HG02588 (cell line): ENCODE measurements around the gene RALGPS2.
A peak's percentile ranks its signal among the peaks of the same experiment; 100 is the strongest.
"Not testable (repeated sequence)": the region's sequence is repeated elsewhere in the genome, so short reads cannot be mapped to it uniquely, and the experiment has no call there.

Experiments
- ATAC-seq: cut with Tn5 transposase; IDR thresholded peaks from one replicate; pipeline ENCODE4 v1.9.1; 2021; ENCODE audit warnings: mild to moderate bottlenecking, moderate library complexity; ENCODE audit not compliant: unreplicated experiment

RALGPS2 gene

DNA sequence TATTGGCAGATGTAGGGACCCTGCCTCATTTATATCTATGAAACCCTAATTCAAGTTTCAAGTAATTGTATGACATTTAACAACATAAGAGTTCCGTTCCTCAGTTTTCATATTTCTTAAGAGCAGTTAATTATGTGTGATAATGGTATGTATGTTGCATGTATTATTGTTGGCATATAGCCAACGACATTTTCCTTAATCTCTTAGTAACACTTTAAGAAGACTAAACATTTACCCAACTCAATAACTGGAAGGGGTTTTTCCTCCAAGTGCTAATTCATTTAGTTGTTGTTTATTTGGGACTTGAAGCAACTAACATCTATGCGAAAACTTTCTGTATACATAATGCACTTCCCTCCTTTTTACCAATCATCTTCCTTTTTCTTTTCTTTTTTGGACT is 1.5 kb upstream of the RALGPS2 start:
- no peak for ATAC-seq

- ATAC-seq: no peak
These were observed 692 bp upstream of the RALGPS2 start for GRCh38 chr1:178724376-178724727.

- ATAC-seq: peak; percentile 37
These were observed 532 bp downstream of the RALGPS2 start for GRCh38 chr1:178725466-178726086.

GRCh38 chr1:178726087-178726517 is 1.1 kb downstream of the RALGPS2 start:
- ATAC-seq: peak; percentile 72

GRCh38 chr1:178726545-178726944 is 1.5 kb downstream of the RALGPS2 start:
- no peak for ATAC-seq

GRCh38 chr1:178727014-178727895 is 2.2 kb downstream of the RALGPS2 start:
- no peak for ATAC-seq

DNA sequence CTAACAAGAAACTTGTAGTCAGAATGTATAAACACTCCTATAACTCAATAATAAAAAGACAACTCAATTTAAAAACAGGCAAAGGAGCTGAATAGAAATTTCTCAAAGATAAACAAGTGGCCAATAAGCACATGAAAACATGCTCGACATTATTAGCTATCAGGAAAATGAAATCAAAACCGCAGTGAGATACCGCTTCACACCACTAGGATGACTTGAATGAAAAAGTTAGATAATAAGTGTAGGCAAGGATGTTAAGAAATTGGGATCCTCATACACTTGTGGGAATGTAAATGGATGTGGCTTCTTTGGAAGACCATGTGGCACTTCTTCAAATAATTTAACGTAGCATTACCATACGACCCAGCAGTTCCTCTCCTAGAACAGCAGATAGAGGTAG is 8.9 kb downstream of the RALGPS2 start:
- ATAC-seq: no peak

- ATAC-seq: no peak
These were observed 13.7 kb downstream of the RALGPS2 start for GRCh38 chr1:178738780-178739179.

DNA sequence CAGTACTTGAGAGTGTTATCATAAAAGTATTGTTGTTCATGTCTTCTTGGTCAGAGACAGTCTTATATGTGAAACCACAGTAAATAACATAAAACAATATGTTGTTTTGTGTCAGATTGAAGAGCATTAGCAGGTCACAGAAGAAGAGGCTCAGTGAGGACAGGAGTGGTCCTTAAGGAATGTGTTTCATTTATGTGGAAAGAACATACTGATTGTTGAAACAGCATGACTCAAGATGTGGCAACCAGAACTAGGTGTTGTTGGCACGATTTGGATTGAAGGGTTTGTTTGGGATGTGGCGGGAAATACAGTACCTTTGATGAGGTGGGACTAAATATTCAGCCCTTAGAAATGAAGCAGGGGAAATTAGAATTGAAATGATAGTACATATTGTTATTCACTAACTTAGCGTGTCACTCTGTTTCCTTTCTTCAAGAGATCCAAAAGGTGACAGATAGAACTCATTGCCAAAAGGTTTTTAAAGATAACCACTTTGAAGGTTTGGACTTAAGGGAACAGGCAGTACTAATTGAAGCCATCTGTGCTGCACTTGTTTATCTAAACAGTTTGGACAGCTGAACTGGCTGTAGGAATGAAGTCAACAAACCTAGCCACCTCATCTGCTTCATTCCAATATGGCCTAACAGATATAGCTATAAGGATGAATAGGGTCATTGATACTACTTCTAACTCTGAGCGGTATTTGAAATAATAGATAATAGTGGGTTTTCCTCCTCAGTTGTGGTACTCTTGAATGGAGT is 14.4 kb downstream of the RALGPS2 start:
- no peak for ATAC-seq

GRCh38 chr1:178740491-178740890 is 15.4 kb downstream of the RALGPS2 start:
- ATAC-seq: no peak

DNA sequence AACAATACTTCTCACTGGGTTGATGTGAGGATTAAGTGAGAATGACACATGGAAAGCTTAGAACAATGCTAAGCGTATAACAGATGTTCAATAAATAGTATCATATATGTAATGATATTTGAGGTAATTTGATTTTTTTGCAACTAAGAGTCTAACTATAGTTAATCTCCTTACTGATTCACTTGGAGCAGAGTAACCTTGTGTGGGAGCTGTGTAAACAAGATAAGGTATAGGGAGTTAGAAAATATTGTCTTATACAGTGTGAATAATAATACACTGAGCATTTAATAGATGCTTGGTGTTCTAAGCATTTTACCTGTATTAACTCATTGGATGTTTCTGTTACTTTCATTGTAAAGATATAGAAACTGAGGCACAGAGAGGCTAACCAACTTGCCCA is 15.9 kb downstream of the RALGPS2 start:
- ATAC-seq: no peak

DNA sequence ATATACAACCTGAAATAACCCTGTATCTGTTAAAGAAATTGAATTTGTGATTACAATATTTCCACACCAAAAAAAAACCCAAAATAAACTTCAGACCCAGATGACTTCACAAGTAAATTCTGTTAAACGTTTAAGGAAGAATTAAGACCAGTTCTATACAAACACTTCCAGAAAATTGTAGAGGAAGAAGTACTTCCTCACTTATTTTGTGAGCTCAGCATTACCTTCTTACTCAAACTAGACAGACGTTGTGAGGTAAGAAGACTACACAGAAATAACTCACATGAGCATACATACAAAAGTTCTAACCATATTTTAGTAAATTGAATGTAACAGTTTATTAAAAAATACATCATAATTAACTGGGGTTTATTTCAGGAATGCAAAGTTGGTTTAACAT is 18.8 kb downstream of the RALGPS2 start:
- no peak for ATAC-seq

DNA sequence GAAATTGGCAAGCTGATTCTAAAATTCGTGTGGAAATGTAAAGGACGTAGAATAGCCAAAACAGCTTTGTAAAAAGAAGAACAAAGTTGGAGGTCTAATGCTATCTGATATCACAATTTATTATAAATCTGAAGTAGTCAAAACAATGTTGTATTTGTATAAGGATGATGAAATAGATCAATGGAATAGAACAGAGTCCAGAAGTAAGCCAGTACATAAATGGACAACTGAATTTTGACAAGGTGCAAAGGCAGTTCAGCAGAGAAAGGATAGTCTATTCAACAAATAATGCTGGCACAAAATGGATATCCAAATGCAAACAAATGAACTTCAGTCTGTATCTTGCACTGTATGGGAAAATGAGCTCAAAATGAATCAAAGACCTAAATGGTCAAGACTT is 20.2 kb downstream of the RALGPS2 start:
- no peak for ATAC-seq

GRCh38 chr1:178746345-178746744 is 21.3 kb downstream of the RALGPS2 start:
- no peak for ATAC-seq

DNA sequence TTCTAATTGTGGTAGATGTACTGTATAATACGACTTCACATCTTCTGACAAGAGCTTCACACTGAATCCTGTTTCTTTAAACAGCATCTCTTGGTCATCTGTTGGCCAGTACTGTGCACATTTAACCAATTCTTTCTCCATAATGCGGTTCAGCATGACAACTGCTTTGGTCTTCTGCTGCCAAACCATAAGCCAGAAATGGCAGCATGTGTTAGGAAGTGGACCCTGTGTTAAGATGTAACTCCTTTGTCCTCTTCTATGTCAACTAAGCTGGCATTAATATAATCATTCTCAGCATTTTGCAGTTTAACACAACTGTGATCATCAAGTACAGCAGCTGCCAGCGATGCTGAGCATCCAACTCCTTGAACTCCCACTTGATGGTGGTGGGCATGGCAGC is 22.3 kb downstream of the RALGPS2 start:
- ATAC-seq: not testable (repeated sequence)

- no peak for ATAC-seq
These were observed 24.6 kb downstream of the RALGPS2 start for GRCh38 chr1:178749581-178750166.

- ATAC-seq: no peak
These were observed 26.0 kb downstream of the RALGPS2 start for GRCh38 chr1:178751046-178751445.

DNA sequence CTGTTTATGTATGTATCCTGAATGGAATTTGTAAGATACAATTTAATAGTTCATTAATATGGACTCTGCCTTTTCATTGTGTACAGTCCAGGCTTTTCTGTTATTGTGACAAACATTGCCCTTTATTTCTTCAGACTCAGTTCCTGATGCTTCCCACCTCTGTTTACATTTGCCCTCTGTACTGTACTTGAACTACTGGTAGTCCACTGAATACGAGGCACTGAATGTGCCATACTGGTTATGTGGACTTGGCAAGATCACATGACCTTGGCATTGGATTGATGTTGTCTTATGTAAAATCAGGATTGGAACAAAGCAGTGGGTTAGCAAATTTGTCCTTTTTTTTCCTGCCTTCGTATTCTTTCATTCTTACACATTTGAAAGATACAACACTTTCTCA is 27.8 kb downstream of the RALGPS2 start:
- ATAC-seq: no peak

DNA sequence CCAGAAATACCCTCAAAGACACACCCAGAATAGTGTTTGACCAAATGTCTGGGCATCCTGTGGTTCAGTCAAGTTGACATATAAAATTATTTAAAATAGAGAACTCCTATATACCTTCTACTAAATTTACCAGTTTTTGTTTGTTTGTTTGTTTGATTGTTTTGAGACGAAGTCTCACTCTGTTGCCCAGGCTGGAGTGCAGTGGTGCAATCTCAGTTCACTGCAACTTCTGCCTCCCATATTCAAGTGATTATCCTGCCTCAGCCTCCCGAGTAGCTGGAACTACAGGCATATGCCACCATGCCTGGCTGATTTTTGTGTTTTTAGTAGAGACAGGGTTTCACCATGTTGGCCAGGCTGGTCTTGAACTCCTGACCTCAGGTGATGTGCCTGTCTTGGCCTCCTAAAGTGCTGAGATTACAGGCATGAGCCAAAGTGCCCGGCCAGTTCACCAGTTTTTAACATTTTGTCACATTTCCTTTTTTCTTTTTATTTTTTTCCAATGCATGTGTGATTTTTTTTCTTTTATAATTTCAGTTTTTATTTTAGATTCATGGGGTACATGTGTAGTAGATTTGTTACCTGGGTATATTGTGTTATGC is 29.7 kb downstream of the RALGPS2 start:
- ATAC-seq: not testable (repeated sequence)

GRCh38 chr1:178768423-178768822 is 43.4 kb downstream of the RALGPS2 start:
- ATAC-seq: no peak

DNA sequence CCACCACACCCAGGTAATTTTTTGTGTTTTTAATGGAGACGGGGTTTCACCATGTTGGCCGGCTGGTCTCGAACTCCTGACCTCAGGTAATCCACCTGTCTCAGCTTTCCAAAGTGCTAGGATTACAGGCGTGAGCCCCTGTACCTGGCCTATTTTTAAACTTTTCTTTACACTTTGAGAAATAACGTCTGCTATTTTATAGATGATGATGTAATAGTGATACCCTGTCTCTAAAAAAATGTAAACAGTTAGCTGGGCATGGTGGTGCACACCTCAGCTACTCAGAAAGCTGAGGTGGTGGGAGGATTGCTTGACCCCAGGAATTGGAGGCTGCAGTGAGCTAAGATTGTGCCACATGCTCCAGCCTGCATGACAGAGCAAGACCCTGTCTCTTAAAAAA is 47.9 kb downstream of the RALGPS2 start:
- no peak for ATAC-seq
